Measurements from ENCODE around the gene CYP4F8. TPM values are rescaled to one million over a fixed set of nuclear protein-coding genes. Genes with fewer than 3 reads are reported as not detected.

The CYP4F8 gene
- total RNA-seq: not detected in 2 replicates

GRCh38 chr19:15614507-15615379 is at the start of gene CYP4F8:
Gene CYP4F8 (plus strand): TSS chr19:15615218. CDS start chr19:15615617, 399 bp downstream.

GRCh38 chr19:15640294-15640903 is 25.4 kb downstream of the CYP4F8 start, which contains the start of gene CYP4F3:
Gene CYP4F3 (plus strand): TSS chr19:15640897. CDS start chr19:15641416, 519 bp downstream.

GRCh38 chr19:15672580-15673175 is 57.7 kb downstream of the CYP4F8 start, which contains the start of gene CYP4F12:
Gene CYP4F12 (plus strand): TSS chr19:15673087. CDS start chr19:15673530, 443 bp downstream.

Small RNA genes within 50 kb of the gene (small RNA-seq; reads per million reads assigned to genes)
- not detected for gene AD000091.1

Other genes starting within 250 kb of the CYP4F8 start
- 28.4 and 29.1 TPM in 2 replicates for gene AKAP8, start 235.4 kb upstream of the CYP4F8 start, total RNA-seq
- 67.3 and 70.9 TPM in 2 replicates for gene AKAP8L, start 196.2 kb upstream of the CYP4F8 start, total RNA-seq
- 13.3 and 19.9 TPM in 2 replicates for gene WIZ, start 165.3 kb upstream of the CYP4F8 start, total RNA-seq
- 21.1 and 38.5 TPM in 2 replicates for gene RASAL3, start 150.7 kb upstream of the CYP4F8 start, total RNA-seq
- under 0.01 TPM in 1 of 2 replicates, not detected in the other for gene PGLYRP2, start 135.7 kb upstream of the CYP4F8 start, total RNA-seq
- not detected in 2 replicates for gene CYP4F22, start 106.7 kb upstream of the CYP4F8 start, total RNA-seq
- gene CYP4F3, start 25.7 kb downstream of the CYP4F8 start, total RNA-seq: not detected in 2 replicates
- gene CYP4F12, start 57.9 kb downstream of the CYP4F8 start, total RNA-seq: not detected in 2 replicates
- not detected in 2 replicates for gene OR10H2, start 112.8 kb downstream of the CYP4F8 start, total RNA-seq
- gene OR10H3, start 122.8 kb downstream of the CYP4F8 start, total RNA-seq: not detected in 2 replicates
- gene OR10H5, start 172.4 kb downstream of the CYP4F8 start, total RNA-seq: not detected in 2 replicates
- not detected in 2 replicates for gene OR10H1, start 200.4 kb downstream of the CYP4F8 start, total RNA-seq